22Rv1 (cell line): ENCODE measurements around the gene SLC31A1.

Source experiments
- H3K27ac ChIP-seq: fragments of 450-650 bp; 2 replicates; pipeline ENCODE4 v1.5.1; 2017
- CTCF ChIP-seq: fragments of 450-650 bp; IDR thresholded peaks from 2 replicates; pipeline ENCODE4 v1.5.1; 2017; ENCODE audit warnings: mild to moderate bottlenecking
- ZFX ChIP-seq: fragments of 450-650 bp; IDR thresholded peaks from 2 replicates; pipeline ENCODE4 v1.6.1; 2017; ENCODE audit warnings: antibody characterized with exemption, borderline replicate concordance

The SLC31A1 gene

GRCh38 chr9:113199683-113200329, 21.5 kb upstream of the SLC31A1 start:
- H3K27ac ChIP-seq: no peak overlapping the region
- TF ChIP-seq CTCF: no peak

GRCh38 chr9:113205432-113205831, 15.9 kb upstream of the SLC31A1 start:
- TF ChIP-seq CTCF (no peak), ZFX (no peak)
- no peak overlapping the region for H3K27ac ChIP-seq

DNA sequence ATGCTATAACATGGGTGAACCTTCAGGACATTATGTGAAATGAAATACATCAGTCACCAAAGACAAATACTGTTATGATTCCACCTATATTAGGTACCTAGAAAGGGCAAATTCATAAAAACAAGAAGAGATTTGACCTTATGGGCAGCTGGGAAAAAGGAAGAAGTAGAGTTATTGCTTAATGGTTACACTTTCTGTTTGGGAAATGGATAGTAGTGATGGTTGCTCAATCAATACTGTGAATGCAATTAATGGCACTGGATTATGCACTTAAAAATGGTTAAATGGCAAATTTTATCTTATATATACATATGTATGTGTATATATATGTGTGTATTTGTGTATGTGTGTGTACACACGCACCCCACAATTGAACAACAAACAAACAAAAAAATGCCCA, 15.5 kb upstream of the SLC31A1 start:
- no peak overlapping the region for H3K27ac ChIP-seq
- TF ChIP-seq CTCF (no peak), ZFX (no peak)

- H3K27ac ChIP-seq: no peak overlapping the region
- no peak for TF ChIP-seq ZFX
- TF ChIP-seq CTCF: no peak
Measured at GRCh38 chr9:113210815-113211214, 10.5 kb upstream of the SLC31A1 start.

- no peak for TF ChIP-seq CTCF
- TF ChIP-seq ZFX: no peak
- no peak overlapping the region for H3K27ac ChIP-seq
Measured at GRCh38 chr9:113215132-113215531, 6.2 kb upstream of the SLC31A1 start.

DNA sequence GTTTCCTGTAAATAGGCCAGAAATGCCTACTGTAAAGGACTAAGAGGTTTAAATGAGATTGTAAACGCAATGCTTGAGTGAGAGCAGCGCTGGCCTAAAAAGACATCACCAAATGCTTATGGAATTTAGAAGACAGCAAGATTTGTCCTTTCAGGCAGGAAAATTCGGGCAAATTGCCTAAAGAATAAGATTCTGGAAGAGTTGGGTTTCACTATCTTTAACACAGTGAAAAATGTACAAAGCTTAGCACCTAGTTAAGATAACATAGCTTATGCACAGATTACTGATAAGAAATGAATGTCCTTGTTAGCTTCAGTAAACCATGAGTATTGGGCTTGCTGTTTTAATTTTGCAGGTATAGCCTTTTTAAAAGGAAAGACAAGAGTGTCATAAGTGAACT, 4.9 kb upstream of the SLC31A1 start:
- no peak overlapping the region for H3K27ac ChIP-seq
- TF ChIP-seq CTCF (no peak), ZFX (no peak)

DNA sequence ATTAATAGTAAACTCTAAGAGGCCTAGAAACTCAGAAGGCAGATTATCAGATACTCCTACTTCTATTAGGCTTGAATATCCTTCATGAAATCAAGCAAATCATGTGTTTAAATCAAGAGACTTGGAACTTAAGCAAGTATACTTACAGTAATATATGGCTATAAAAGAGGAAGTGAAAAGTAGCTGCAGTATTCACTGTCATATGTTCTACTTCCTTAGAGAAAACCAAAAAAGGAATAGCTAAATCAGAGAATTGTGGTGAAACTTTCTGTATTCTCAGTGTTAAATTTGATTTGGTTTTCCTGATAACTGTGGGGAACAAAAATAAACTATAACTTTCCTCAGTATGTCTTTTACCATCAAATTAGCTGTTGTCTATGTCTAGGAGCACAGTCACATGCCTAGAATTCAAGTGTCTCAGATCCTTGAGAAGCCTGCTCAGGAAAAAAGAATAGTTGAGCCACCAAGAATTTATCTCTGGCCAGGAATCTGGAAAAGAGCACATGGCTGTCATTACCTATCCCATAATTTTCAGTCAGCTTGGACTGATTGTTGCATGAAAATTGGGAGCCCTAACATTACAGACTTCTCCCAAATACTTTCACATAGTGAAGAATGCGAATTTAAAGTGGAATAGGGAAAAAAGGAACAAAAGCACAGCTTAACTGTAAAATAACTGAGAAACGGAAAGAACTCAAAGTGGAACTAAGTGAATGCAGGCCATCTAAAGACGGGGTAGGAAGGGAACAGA, 2.0 kb upstream of the SLC31A1 start:
- no peak overlapping the region for H3K27ac ChIP-seq
- no peak for TF ChIP-seq CTCF
- TF ChIP-seq ZFX: no peak
